ENCODE measurements around the gene TCF12.
"Not testable (repeated sequence)": the region's sequence is repeated elsewhere in the genome, so short reads cannot be mapped to it uniquely, and the experiment has no call there.

The TCF12 gene

GRCh38 chr15:57005244-57005643 lies 86.8 kb downstream of the TCF12 start:
- FAIRE-seq (no peak), DNase-seq (ENCODE audit: extremely low spot score, insufficient read length, low read depth) (no peak)

GRCh38 chr15:57007797-57008196 lies 89.4 kb downstream of the TCF12 start:
- not testable (repeated sequence) for DNase-seq (ENCODE audit: extremely low spot score, insufficient read length, low read depth); FAIRE-seq

GRCh38 chr15:57010724-57011123 lies 92.3 kb downstream of the TCF12 start:
- no peak for DNase-seq (ENCODE audit: extremely low spot score, insufficient read length, low read depth)
- no peak for FAIRE-seq

GRCh38 chr15:57012556-57012955 lies 94.1 kb downstream of the TCF12 start:
- no peak for FAIRE-seq
- DNase-seq (ENCODE audit: extremely low spot score, insufficient read length, low read depth), result no peak

GRCh38 chr15:57014896-57015295 lies 96.5 kb downstream of the TCF12 start:
- FAIRE-seq, result not testable (repeated sequence)

GRCh38 chr15:57015360-57015759 lies 96.9 kb downstream of the TCF12 start:
- no peak for DNase-seq (ENCODE audit: extremely low spot score, insufficient read length, low read depth)
- no peak for FAIRE-seq

More at GRCh38 chr15:57014896-57015295, 96.5 kb downstream of the TCF12 start:
- DNase-seq (ENCODE audit: extremely low spot score, insufficient read length, low read depth), result not testable (repeated sequence)

- DNase-seq (ENCODE audit: extremely low spot score, insufficient read length, low read depth) (no peak), FAIRE-seq (no peak)
Observed at GRCh38 chr15:57015897-57016296, 97.5 kb downstream of the TCF12 start.

GRCh38 chr15:57017024-57017423 lies 98.6 kb downstream of the TCF12 start:
- DNase-seq (ENCODE audit: extremely low spot score, insufficient read length, low read depth) (no peak), FAIRE-seq (peak; percentile 5)

GRCh38 chr15:57018151-57018550 lies 99.7 kb downstream of the TCF12 start:
- DNase-seq (ENCODE audit: extremely low spot score, insufficient read length, low read depth), result no peak
- FAIRE-seq, result no peak

- DNase-seq (ENCODE audit: extremely low spot score, insufficient read length, low read depth), result no peak
Observed at GRCh38 chr15:57019496-57020160, 101.2 kb downstream of the TCF12 start.

GRCh38 chr15:57025264-57025926 lies 107.0 kb downstream of the TCF12 start:
- DNase-seq (ENCODE audit: extremely low spot score, insufficient read length, low read depth) (no peak), FAIRE-seq (no peak)

More at GRCh38 chr15:57019496-57020160, 101.2 kb downstream of the TCF12 start:
- FAIRE-seq, result no peak

GRCh38 chr15:57026016-57026592 lies 107.7 kb downstream of the TCF12 start:
- no peak for FAIRE-seq
- no peak for DNase-seq (ENCODE audit: extremely low spot score, insufficient read length, low read depth)

GRCh38 chr15:57027596-57027995 lies 109.2 kb downstream of the TCF12 start:
- FAIRE-seq, result no peak
- DNase-seq (ENCODE audit: extremely low spot score, insufficient read length, low read depth), result no peak

GRCh38 chr15:57028176-57028575 lies 109.7 kb downstream of the TCF12 start:
- DNase-seq (ENCODE audit: extremely low spot score, insufficient read length, low read depth) (no peak), FAIRE-seq (no peak)

GRCh38 chr15:57030011-57030410 lies 111.6 kb downstream of the TCF12 start:
- no peak for DNase-seq (ENCODE audit: extremely low spot score, insufficient read length, low read depth)
- FAIRE-seq, result no peak

- no peak for FAIRE-seq
- no peak for DNase-seq (ENCODE audit: extremely low spot score, insufficient read length, low read depth)
Observed at GRCh38 chr15:57031082-57031481, 112.6 kb downstream of the TCF12 start.

- DNase-seq (ENCODE audit: extremely low spot score, insufficient read length, low read depth) (no peak), FAIRE-seq (no peak)
Observed at GRCh38 chr15:57031605-57032004, 113.2 kb downstream of the TCF12 start.

GRCh38 chr15:57032338-57032737 lies 113.9 kb downstream of the TCF12 start:
- DNase-seq (ENCODE audit: extremely low spot score, insufficient read length, low read depth) (no peak), FAIRE-seq (no peak)

- DNase-seq (ENCODE audit: extremely low spot score, insufficient read length, low read depth), result no peak
- no peak for FAIRE-seq
Observed at GRCh38 chr15:57033715-57034439, 115.4 kb downstream of the TCF12 start.

- FAIRE-seq (no peak), DNase-seq (ENCODE audit: extremely low spot score, insufficient read length, low read depth) (no peak)
Observed at GRCh38 chr15:57034613-57035012, 116.2 kb downstream of the TCF12 start.

- FAIRE-seq (no peak), DNase-seq (ENCODE audit: extremely low spot score, insufficient read length, low read depth) (no peak)
Observed at GRCh38 chr15:57035664-57036063, 117.2 kb downstream of the TCF12 start.

Data from GM18507 (cell line).